HepG2 (cell line): ENCODE results near the gene SIX3. TPM values are rescaled to one million over a fixed set of nuclear protein-coding genes. Genes with fewer than 3 reads are reported as not detected.

Source experiments
- BCL6 ChIP-seq: IDR thresholded peaks from 2 replicates; pipeline ENCODE4 v1.6.1; 2016; ENCODE audit warnings: missing genetic modification reagents, missing compliant biosample characterization
- CEBPB ChIP-seq: IDR thresholded peaks from 2 replicates; pipeline ENCODE4 v1.6.1; 2011; ENCODE audit warnings: low read depth, low read length, improper control_type of control experiment, borderline replicate concordance
- CEBPG ChIP-seq: IDR thresholded peaks from 2 replicates; pipeline ENCODE4 v1.6.1; 2016
- GABPB1 ChIP-seq: IDR thresholded peaks from 2 replicates; pipeline ENCODE4 v1.6.1; 2016; ENCODE audit warnings: mild to moderate bottlenecking, missing genetic modification reagents, moderate library complexity, missing compliant biosample characterization
- HNF4G ChIP-seq, 2 experiments: sonication (generic) in 1 of 2; formaldehyde crosslinking in 1 of 2; IDR thresholded peaks; 2 replicates each; pipeline versions ENCODE4 v1.4.0 to v1.6.1; 2011 to 2020; ENCODE audit warnings: borderline replicate concordance in 2 of 2, low read depth in 2 of 2, mild to moderate bottlenecking in 2 of 2, low read length in 1 of 2, missing genetic modification reagents in 1 of 2, moderate library complexity in 1 of 2
- KMT2A ChIP-seq: sonication (generic); formaldehyde crosslinking; IDR thresholded peaks from 2 replicates; pipeline ENCODE4 v1.4.0; 2020; ENCODE audit warnings: missing genetic modification reagents
- SP2 ChIP-seq: sonication (generic); formaldehyde crosslinking; IDR thresholded peaks from 2 replicates; pipeline ENCODE4 v1.5.1; 2020; ENCODE audit warnings: mild to moderate bottlenecking, missing genetic modification reagents
- XRCC5 ChIP-seq: fragments of 200-400 bp; formaldehyde crosslinking; optimal IDR thresholded peaks from 2 replicates; pipeline ENCODE3; 2017; ENCODE audit warnings: mild to moderate bottlenecking, low read length
- ZBTB7B ChIP-seq: sonication (generic); formaldehyde crosslinking; IDR thresholded peaks from 2 replicates; pipeline ENCODE4 v1.4.0; 2020; ENCODE audit warnings: missing genetic modification reagents
- ZNF430 ChIP-seq: sonication (generic); formaldehyde crosslinking; IDR thresholded peaks from 2 replicates; pipeline ENCODE4 v1.9.0; 2021; ENCODE audit warnings: mild to moderate bottlenecking, missing genetic modification reagents
- ZNF615 ChIP-seq: sonication (generic); formaldehyde crosslinking; IDR thresholded peaks from 2 replicates; pipeline ENCODE4 v1.5.0; 2020; ENCODE audit warnings: mild to moderate bottlenecking, missing genetic modification reagents, borderline replicate concordance
- ZNF687 ChIP-seq: sonication (generic); formaldehyde crosslinking; IDR thresholded peaks from 2 replicates; pipeline ENCODE4 v1.5.1; 2020; ENCODE audit warnings: mild to moderate bottlenecking, missing genetic modification reagents, moderate library complexity
- ZNF747 ChIP-seq: sonication (generic); formaldehyde crosslinking; IDR thresholded peaks from 2 replicates; pipeline ENCODE4 v1.8.1; 2023; ENCODE audit warnings: missing genetic modification reagents, mild to moderate bottlenecking, borderline replicate concordance
- ZNF782 ChIP-seq: sonication (generic); formaldehyde crosslinking; IDR thresholded peaks from 2 replicates; pipeline ENCODE4 v1.4.0; 2020; ENCODE audit warnings: missing genetic modification reagents, mild to moderate bottlenecking, borderline replicate concordance
- polyA plus RNA-seq, 8 experiments: library from polyadenylated mRNA; depleted of rRNA in 3 of 8; stranded (reverse) in 7 of 8; unstranded in 1 of 8; fragments of >200 nt; fragmentation: Illumina TruSeq in 4 of 8; extraction: Trizol in 4 of 8; gene quantifications; 2 replicates each; pipeline versions ENCODE4 v1.2.1 to v1.2.3, GENCODE V29; 2011 to 2016; ENCODE audit warnings: low read depth in 4 of 8, missing spikeins in 1 of 8, mixed read lengths in 1 of 8; ENCODE audit not compliant: insufficient read depth in 1 of 8
- total RNA-seq, 5 experiments: library from RNA; depleted of rRNA; stranded (reverse); fragments of >200 nt; fragmentation: Illumina TruSeq; extraction: Trizol; gene quantifications; 2 replicates each; pipeline ENCODE4 v1.2.3, GENCODE V29; 2016; ENCODE audit warnings: low read depth in 1 of 5
- TF ChIP-seq, protein P1 (sequence below): sonication (generic); formaldehyde crosslinking; IDR thresholded peaks from 2 replicates; pipeline ENCODE4 v1.4.0; 2020; ENCODE audit warnings: missing genetic modification reagents
- TF ChIP-seq, protein P2 (sequence below): sonication (generic); formaldehyde crosslinking; IDR thresholded peaks from 2 replicates; pipeline ENCODE4 v1.4.0; 2020; ENCODE audit warnings: mild to moderate bottlenecking, missing genetic modification reagents

The SIX3 gene
- total and polyA plus RNA-seq, 2 of the 13 experiments (the other 11 are each of a cell fraction or from before 2014, with no cell fraction given) = not detected

- TF ChIP-seq, protein P1, sequence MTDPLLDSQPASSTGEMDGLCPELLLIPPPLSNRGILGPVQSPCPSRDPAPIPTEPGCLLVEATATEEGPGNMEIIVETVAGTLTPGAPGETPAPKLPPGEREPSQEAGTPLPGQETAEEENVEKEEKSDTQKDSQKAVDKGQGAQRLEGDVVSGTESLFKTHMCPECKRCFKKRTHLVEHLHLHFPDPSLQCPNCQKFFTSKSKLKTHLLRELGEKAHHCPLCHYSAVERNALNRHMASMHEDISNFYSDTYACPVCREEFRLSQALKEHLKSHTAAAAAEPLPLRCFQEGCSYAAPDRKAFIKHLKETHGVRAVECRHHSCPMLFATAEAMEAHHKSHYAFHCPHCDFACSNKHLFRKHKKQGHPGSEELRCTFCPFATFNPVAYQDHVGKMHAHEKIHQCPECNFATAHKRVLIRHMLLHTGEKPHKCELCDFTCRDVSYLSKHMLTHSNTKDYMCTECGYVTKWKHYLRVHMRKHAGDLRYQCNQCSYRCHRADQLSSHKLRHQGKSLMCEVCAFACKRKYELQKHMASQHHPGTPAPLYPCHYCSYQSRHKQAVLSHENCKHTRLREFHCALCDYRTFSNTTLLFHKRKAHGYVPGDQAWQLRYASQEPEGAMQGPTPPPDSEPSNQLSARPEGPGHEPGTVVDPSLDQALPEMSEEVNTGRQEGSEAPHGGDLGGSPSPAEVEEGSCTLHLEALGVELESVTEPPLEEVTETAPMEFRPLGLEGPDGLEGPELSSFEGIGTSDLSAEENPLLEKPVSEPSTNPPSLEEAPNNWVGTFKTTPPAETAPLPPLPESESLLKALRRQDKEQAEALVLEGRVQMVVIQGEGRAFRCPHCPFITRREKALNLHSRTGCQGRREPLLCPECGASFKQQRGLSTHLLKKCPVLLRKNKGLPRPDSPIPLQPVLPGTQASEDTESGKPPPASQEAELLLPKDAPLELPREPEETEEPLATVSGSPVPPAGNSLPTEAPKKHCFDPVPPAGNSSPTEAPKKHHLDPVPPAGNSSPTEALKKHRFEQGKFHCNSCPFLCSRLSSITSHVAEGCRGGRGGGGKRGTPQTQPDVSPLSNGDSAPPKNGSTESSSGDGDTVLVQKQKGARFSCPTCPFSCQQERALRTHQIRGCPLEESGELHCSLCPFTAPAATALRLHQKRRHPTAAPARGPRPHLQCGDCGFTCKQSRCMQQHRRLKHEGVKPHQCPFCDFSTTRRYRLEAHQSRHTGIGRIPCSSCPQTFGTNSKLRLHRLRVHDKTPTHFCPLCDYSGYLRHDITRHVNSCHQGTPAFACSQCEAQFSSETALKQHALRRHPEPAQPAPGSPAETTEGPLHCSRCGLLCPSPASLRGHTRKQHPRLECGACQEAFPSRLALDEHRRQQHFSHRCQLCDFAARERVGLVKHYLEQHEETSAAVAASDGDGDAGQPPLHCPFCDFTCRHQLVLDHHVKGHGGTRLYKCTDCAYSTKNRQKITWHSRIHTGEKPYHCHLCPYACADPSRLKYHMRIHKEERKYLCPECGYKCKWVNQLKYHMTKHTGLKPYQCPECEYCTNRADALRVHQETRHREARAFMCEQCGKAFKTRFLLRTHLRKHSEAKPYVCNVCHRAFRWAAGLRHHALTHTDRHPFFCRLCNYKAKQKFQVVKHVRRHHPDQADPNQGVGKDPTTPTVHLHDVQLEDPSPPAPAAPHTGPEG (CRISPR knock-in tag) = peak; percentile 68; the same call in 1 of the 2 replicates
- TF ChIP-seq BCL6 (peak; percentile 57; the same call in 1 of the 2 replicates), ZNF615 (CRISPR knock-in tag) (no peak), ZBTB7B (CRISPR knock-in tag) (peak; percentile 47; the same call in 1 of the 2 replicates), CEBPB (peak; percentile 65), ZNF782 (CRISPR knock-in tag) (0 out of 2 replicates have a peak, but pooled peaks have one; percentile 32), XRCC5 (peak; percentile 26), CEBPG (CRISPR knock-in tag) (peak; percentile 41; the same call in 1 of the 2 replicates), SP2 (CRISPR knock-in tag) (no peak), KMT2A (CRISPR knock-in tag) (peak; percentile 29; the same call in 1 of the 2 replicates), ZNF430 (CRISPR knock-in tag) (no peak), GABPB1 (CRISPR knock-in tag) (peak; percentile 26; the same call in 1 of the 2 replicates), ZNF687 (CRISPR knock-in tag) (peak; percentile 53; the same call in 1 of the 2 replicates), HNF4G (IDR thresholded peaks at IDR 0.05; ENCODE audit: borderline replicate concordance, low read depth, low read length) (peak; percentile 74), HNF4G (CRISPR knock-in tag; IDR thresholded peaks at IDR 0.05; ENCODE audit: borderline replicate concordance, low read depth) (no peak), ZNF747 (CRISPR knock-in tag) (no peak)
- TF ChIP-seq, protein P2, sequence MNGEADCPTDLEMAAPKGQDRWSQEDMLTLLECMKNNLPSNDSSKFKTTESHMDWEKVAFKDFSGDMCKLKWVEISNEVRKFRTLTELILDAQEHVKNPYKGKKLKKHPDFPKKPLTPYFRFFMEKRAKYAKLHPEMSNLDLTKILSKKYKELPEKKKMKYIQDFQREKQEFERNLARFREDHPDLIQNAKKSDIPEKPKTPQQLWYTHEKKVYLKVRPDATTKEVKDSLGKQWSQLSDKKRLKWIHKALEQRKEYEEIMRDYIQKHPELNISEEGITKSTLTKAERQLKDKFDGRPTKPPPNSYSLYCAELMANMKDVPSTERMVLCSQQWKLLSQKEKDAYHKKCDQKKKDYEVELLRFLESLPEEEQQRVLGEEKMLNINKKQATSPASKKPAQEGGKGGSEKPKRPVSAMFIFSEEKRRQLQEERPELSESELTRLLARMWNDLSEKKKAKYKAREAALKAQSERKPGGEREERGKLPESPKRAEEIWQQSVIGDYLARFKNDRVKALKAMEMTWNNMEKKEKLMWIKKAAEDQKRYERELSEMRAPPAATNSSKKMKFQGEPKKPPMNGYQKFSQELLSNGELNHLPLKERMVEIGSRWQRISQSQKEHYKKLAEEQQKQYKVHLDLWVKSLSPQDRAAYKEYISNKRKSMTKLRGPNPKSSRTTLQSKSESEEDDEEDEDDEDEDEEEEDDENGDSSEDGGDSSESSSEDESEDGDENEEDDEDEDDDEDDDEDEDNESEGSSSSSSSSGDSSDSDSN = peak; percentile 88
These were observed 6.3 kb upstream of the SIX3 start (continued) for GRCh38 chr2:44934983-44935728.
